ENCODE data around the gene KRT2. TPM values are rescaled to one million over a fixed set of nuclear protein-coding genes. Genes with fewer than 3 reads are reported as not detected.

KRT2 gene
- total RNA-seq, 2 experiments from 2014 or later: not detected

DNA sequence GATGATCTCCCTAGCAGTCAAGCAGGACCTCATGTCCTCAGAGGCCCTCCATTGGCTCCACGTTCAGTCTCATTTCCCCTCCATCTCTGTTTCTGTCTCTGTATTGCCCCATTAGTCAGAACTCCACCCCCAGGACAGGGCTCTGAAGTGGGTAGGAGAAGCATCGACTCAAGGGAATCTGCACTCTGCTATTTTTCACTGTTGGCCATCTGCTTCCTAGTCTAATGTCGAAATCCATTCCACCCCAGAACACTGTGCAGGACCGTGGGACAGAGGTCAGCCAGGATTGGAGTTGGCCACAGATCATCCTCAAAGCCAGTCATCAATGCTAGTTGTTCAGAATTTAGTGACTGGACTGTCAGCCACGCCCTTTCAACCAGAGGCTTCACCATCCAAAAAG lies 41.2 kb upstream of the KRT2 start:
- TF ChIP-seq CTCF (conservative IDR thresholded peaks at IDR 0.05; ENCODE audit: low read length) (no peak), EZH2phosphoT487 (IDR thresholded peaks at IDR 0.05; ENCODE audit: borderline replicate concordance, low read depth, low read length) (no peak)
- DNase-seq (ENCODE audit: low spot score): no peak
- H3K79me2 ChIP-seq (ENCODE audit: insufficient read depth, low read depth, low read length): no peaks in the 10 kb centered on the region
- no peak overlapping the region for H2AFZ ChIP-seq (ENCODE audit: low read length)
- no peaks in the 10 kb centered on the region for H3K9me2 ChIP-seq (ENCODE audit: insufficient read depth, low read length)
- no peak overlapping the region for H3K4me3 ChIP-seq (ENCODE audit: low read depth, low read length, poor library complexity, severe bottlenecking)
- H3K27ac ChIP-seq (ENCODE audit: low read depth, low read length, poor library complexity, severe bottlenecking): no peak overlapping the region
- no peaks in the 10 kb centered on the region for H4K20me1 ChIP-seq (ENCODE audit: insufficient read depth, low read length)
- BruUV-seq (replicated peaks): no TSS peak
- no peaks in the 10 kb centered on the region for H3K4me1 ChIP-seq (ENCODE audit: insufficient read depth, low read length, poor library complexity, severe bottlenecking)
- intact Hi-C loops (cut with micrococcal nuclease; ENCODE audit: unreplicated experiment): no loop called here
- H3K4me2 ChIP-seq (ENCODE audit: low read length): no peak overlapping the region
- H3K36me3 ChIP-seq (ENCODE audit: insufficient read depth, low read length): no peaks in the 10 kb centered on the region
- ChIA-PET CTCF (ENCODE audit: unreplicated experiment) (interaction anchor here (1.6 kb wide), 1 partner anchor 177 kb away, joined by 3 read pairs; no protein-coding TSS in a partner anchor), POLR2A (interaction anchor here (0.7 kb wide), 1 partner anchor 40 kb away, joined by 3 read pairs; no protein-coding TSS in a partner anchor)
- no peaks in the 10 kb centered on the region for H3K9me3 ChIP-seq (ENCODE audit: low read length)

- Histone ChIP-seq H2AFZ (ENCODE audit: low read length) (no peak overlapping the region), H3K9me2 (ENCODE audit: insufficient read depth, low read length) (no peaks in the 10 kb centered on the region), H4K20me1 (ENCODE audit: insufficient read depth, low read length) (no peaks in the 10 kb centered on the region), H3K27ac (ENCODE audit: low read depth, low read length, poor library complexity, severe bottlenecking) (no peak overlapping the region), H3K36me3 (ENCODE audit: insufficient read depth, low read length) (no peaks in the 10 kb centered on the region), H3K4me2 (ENCODE audit: low read length) (no peak overlapping the region), H3K9me3 (ENCODE audit: low read length) (no peaks in the 10 kb centered on the region), H3K4me3 (ENCODE audit: low read depth, low read length, poor library complexity, severe bottlenecking) (no peak overlapping the region), H3K79me2 (ENCODE audit: insufficient read depth, low read depth, low read length) (no peaks in the 10 kb centered on the region), H3K4me1 (ENCODE audit: insufficient read depth, low read length, poor library complexity, severe bottlenecking) (no peaks in the 10 kb centered on the region)
- CTCF ChIA-PET (ENCODE audit: unreplicated experiment): interaction anchor here (0.6 to 1.6 kb wide), 2 partner anchors 178 to 314 kb away, joined by 3 read pairs; partner anchors contain the start of gene EIF4B
- peak; percentile 25 for DNase-seq (ENCODE audit: low spot score)
- BruUV-seq (replicated peaks): no TSS peak
- POLR2A ChIA-PET: no interaction called here
- TF ChIP-seq CTCF (conservative IDR thresholded peaks at IDR 0.05; ENCODE audit: low read length) (peak; percentile 67), EZH2phosphoT487 (IDR thresholded peaks at IDR 0.05; ENCODE audit: borderline replicate concordance, low read depth, low read length) (no peak)
- intact Hi-C loops (cut with micrococcal nuclease; ENCODE audit: unreplicated experiment): loop anchor here (1.0 kb wide), 1 partner anchor 187 kb away; no protein-coding TSS in a partner anchor
Observed at GRCh38 chr12:52692254-52692653, 40.2 kb upstream of the KRT2 start.

DNA sequence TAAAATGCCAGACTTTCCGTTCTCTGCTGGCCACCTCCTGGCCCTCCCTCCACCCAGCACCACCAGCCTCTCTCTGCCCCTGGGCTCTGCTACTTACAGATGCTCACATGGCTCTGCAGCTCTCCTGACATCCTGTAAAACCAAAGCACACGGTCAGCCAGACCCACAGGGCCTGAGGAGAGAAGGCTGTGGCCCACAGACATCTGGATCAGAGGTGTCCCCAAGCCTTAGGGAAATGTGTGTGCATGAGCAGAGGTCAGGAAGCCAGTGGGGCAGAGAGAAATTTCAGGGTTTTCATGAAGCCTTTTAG lies 39.8 kb upstream of the KRT2 start:
- ChIA-PET POLR2A (no interaction called here), CTCF (ENCODE audit: unreplicated experiment) (interaction anchor here (1.6 kb wide), 1 partner anchor 179 kb away, joined by 3 read pairs; no protein-coding TSS in a partner anchor)
- no peak overlapping the region for H3K27ac ChIP-seq (ENCODE audit: low read depth, low read length, poor library complexity, severe bottlenecking)
- no peaks in the 10 kb centered on the region for H3K9me3 ChIP-seq (ENCODE audit: low read length)
- H3K9me2 ChIP-seq (ENCODE audit: insufficient read depth, low read length): no peaks in the 10 kb centered on the region
- H3K4me1 ChIP-seq (ENCODE audit: insufficient read depth, low read length, poor library complexity, severe bottlenecking): no peaks in the 10 kb centered on the region
- H3K4me2 ChIP-seq (ENCODE audit: low read length): no peak overlapping the region
- no peak for TF ChIP-seq EZH2phosphoT487 (IDR thresholded peaks at IDR 0.05; ENCODE audit: borderline replicate concordance, low read depth, low read length)
- no peak for TF ChIP-seq CTCF (conservative IDR thresholded peaks at IDR 0.05; ENCODE audit: low read length)
- no peak for DNase-seq (ENCODE audit: low spot score)
- intact Hi-C loops (cut with micrococcal nuclease; ENCODE audit: unreplicated experiment): loop anchor here (1.0 kb wide), 1 partner anchor 188 kb away; no protein-coding TSS in a partner anchor
- no TSS peak for BruUV-seq (replicated peaks)
- H3K36me3 ChIP-seq (ENCODE audit: insufficient read depth, low read length): no peaks in the 10 kb centered on the region
- no peak overlapping the region for H2AFZ ChIP-seq (ENCODE audit: low read length)
- no peaks in the 10 kb centered on the region for H4K20me1 ChIP-seq (ENCODE audit: insufficient read depth, low read length)
- no peaks in the 10 kb centered on the region for H3K79me2 ChIP-seq (ENCODE audit: insufficient read depth, low read depth, low read length)
- no peak overlapping the region for H3K4me3 ChIP-seq (ENCODE audit: low read depth, low read length, poor library complexity, severe bottlenecking)

All from OCI-LY7 (cell line).